ENCODE measurements around the gene RNF207. TPM values are rescaled to one million over a fixed set of nuclear protein-coding genes. Genes with fewer than 3 reads are reported as not detected.

The RNF207 gene
- total RNA-seq, 4 donors from 2014 or later, result 32.9 to 63.5 (median 47.0) TPM

DNA sequence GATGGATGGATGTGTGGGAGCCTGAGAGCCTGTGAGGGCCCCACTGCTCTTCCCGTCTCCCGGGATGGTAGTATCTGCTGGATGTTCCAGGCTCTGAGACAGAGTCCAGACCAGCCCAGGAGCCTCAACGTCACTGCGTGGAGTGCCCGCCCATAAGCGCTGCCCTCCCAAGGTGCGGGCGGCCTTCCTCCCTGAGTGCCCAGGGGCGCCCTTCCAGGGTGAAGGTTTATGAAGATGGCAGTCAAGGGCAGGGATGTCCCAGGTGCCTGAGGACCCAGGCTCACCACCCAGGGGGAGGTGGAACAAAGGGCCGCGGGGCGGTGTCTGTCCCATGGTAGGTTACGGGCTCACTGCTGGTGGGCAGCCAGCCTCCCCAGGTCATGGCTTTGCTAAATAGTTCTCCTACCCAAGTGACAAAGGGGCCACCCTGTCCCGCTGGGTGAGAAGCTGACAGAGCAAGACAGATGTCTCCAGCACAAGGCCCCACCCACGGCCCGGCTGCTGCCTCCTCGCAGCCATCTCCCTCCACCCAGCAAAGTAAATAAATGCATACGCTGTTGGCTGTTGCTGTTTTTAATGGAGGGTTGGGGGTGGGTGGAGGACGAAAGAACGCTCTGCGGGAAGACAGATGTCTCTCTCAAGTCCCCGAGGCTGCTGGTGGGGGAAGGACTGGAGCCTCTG is 63.9 kb downstream of the RNF207 start:
- H3K36me3 ChIP-seq, result no peaks in the 10 kb centered on the region
- intact Hi-C loops (cut with DNase I), result no loop called here
- H3K27me3 ChIP-seq, result no peaks in the 10 kb centered on the region
- H3K27ac ChIP-seq, result no peak overlapping the region
- H3K4me1 ChIP-seq, result no peaks in the 10 kb centered on the region
- H3K4me3 ChIP-seq (replicated peaks in 1 of 3), result no peak overlapping the region
- no peak for DNase-seq
- no peaks in the 10 kb centered on the region for H3K9me3 ChIP-seq
- 85% methylated on average over 9 to 16 of the region's 22 CpGs for WGBS, 2 donors
- no peak for TF ChIP-seq POLR2A (IDR thresholded peaks at IDR 0.05)
- TF ChIP-seq, protein P1, sequence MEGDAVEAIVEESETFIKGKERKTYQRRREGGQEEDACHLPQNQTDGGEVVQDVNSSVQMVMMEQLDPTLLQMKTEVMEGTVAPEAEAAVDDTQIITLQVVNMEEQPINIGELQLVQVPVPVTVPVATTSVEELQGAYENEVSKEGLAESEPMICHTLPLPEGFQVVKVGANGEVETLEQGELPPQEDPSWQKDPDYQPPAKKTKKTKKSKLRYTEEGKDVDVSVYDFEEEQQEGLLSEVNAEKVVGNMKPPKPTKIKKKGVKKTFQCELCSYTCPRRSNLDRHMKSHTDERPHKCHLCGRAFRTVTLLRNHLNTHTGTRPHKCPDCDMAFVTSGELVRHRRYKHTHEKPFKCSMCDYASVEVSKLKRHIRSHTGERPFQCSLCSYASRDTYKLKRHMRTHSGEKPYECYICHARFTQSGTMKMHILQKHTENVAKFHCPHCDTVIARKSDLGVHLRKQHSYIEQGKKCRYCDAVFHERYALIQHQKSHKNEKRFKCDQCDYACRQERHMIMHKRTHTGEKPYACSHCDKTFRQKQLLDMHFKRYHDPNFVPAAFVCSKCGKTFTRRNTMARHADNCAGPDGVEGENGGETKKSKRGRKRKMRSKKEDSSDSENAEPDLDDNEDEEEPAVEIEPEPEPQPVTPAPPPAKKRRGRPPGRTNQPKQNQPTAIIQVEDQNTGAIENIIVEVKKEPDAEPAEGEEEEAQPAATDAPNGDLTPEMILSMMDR (IDR thresholded peaks at IDR 0.05), result no peak

DNA sequence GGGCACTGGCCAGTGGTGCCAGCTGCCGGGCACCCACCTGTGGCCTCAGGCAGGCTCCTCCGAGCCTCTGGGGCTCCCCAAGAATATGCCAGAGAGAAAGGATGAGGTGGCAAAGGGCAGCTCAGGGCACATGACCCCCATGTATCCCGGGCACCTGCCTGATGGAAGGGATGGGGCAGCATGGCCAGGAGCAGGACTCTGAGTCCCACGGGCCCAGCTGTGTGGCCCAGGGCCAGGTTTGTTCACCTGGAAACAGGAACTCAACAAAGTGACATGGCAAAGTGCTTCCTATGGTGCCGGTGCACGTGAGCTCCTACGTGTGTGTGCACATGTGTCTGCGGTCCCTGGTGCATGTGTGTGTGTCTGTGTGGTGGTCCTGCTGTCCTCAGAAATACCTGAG is 64.5 kb downstream of the RNF207 start:
- intact Hi-C loops (cut with DNase I), result no loop called here
- no peak for TF ChIP-seq POLR2A (IDR thresholded peaks at IDR 0.05)
- TF ChIP-seq, protein P1 (IDR thresholded peaks at IDR 0.05), result no peak
- Histone ChIP-seq H3K4me1 (no peaks in the 10 kb centered on the region), H3K27ac (no peak overlapping the region), H3K36me3 (no peaks in the 10 kb centered on the region), H3K27me3 (no peaks in the 10 kb centered on the region), H3K9me3 (no peaks in the 10 kb centered on the region), H3K4me3 (replicated peaks in 1 of 3) (no peak overlapping the region)
- no peak for DNase-seq
- WGBS, 2 donors, result 67 to 77% methylated on average over 8 of the region's 8 CpGs

Other genes with a start within 250 kb of the RNF207 start
- 10 to 100 TPM; 24.3 to 48.3 (median 30.4) TPM for gene NPHP4, start 213.7 kb upstream of the RNF207 start, total RNA-seq
- 1 to 10 TPM; 3.1 to 7.3 (median 6.1) TPM for gene KCNAB2, start 160.2 kb upstream of the RNF207 start, total RNA-seq
- under 1 TPM; 0.15 to 0.94 (median 0.26) TPM for gene CHD5, start 25.8 kb upstream of the RNF207 start, total RNA-seq
- 100 to 1,000 TPM; 154 to 230 (median 181) TPM for gene RPL22, start 6.5 kb upstream of the RNF207 start, total RNA-seq
- gene ICMT, start 29.8 kb downstream of the RNF207 start, total RNA-seq, result 10 to 100 TPM; 66.2 to 86.2 (median 78.1) TPM
- gene HES3, start 38.1 kb downstream of the RNF207 start, total RNA-seq, result not detected
- 1 to 10 TPM in 3 of 4 donors, under 1 TPM in 1; 0.78 to 3.2 (median 1.5) TPM for gene GPR153, start 55.0 kb downstream of the RNF207 start, total RNA-seq
- 10 to 100 TPM in 1 of 4 donors, 1 to 10 TPM in 3; 3.7 to 13.4 (median 6.3) TPM for gene ACOT7, start 187.6 kb downstream of the RNF207 start, total RNA-seq
- not detected for gene HES2, start 213.8 kb downstream of the RNF207 start, total RNA-seq
- 1 to 10 TPM in 1 of 4 donors, under 1 TPM in 1, not detected in 2; 0.67 to 5.2 TPM for gene ESPN, start 218.7 kb downstream of the RNF207 start, total RNA-seq

All from thyroid gland (tissue), 4 donors.